NCI-H2029 treated with DMSO at 0.1 percent for 48 hours (cell line): ENCODE data around the gene AWAT2.
"Not testable (repeated sequence)": the region's sequence is repeated elsewhere in the genome, so short reads cannot be mapped to it uniquely, and the experiment has no call there.

Source experiments
- DNase-seq: peaks from one replicate; lab custom pipeline; 2025; lab: John Stamatoyannopoulos, UW

The AWAT2 gene

GRCh38 chrX:70001269-70001668 is 48.5 kb downstream of the AWAT2 start:
- DNase-seq = no peak

DNA sequence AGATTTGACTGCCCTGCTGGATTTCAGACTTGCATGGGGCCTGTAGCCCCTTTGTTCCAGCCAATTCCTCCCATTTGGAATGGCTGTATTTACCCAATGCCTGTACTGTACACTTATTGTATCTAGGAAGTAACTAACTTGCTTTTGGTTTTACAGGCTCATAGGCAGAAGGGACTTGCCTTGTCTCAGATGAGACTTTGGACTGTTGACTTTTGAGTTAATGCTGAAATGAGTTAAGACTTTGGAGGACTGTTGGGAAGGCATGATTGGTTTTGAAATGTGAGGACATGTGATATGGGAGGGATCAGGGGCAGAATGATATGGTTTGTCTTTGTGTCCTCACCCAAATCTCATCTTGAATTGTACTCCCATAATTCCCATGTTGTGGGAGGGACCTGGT is 51.4 kb downstream of the AWAT2 start:
- not testable (repeated sequence) for DNase-seq

DNA sequence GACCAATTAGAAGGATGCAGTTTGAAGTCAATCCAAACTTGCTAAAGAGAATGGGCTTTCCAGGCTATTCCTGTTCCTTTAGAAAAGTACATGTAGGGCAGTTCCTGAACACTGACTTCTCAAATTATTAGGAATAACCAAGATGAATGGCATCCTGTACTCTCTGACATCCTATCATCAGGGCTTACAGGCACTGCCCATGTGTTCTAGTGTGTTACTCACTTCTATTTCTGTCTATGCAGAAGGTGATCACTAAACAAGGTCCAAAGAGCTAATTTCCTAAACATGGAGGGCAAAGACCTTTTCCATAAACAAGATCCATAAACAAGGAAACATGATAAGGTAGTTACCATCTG is 53.6 kb downstream of the AWAT2 start:
- no peak for DNase-seq

GRCh38 chrX:69995362-69996112 is 54.2 kb downstream of the AWAT2 start:
- no peak for DNase-seq

- no peak for DNase-seq
Measured at GRCh38 chrX:69993494-69993893, 56.2 kb downstream of the AWAT2 start.

DNA sequence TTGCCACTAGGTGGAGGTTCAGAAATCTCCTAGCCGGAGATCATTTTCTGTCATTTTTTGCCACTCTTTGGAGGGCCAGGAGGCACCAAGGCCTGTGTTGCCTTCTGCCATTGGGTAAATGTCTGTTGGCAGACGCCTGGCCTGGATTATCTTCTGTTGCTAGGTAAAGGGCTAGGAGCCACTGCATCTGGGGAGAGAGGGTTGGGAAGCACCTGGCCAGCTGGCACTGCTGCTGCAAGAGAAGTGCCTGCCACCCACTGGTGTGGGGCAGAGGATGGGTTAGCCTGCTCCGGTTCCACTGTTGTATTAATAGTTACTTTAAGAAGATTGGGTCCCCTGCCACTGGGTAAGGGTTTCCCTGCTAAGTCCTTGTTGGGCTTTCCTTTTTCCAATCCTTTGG is 58.1 kb downstream of the AWAT2 start:
- DNase-seq = no peak
